Bronchial epithelial cell (primary cell): ENCODE data around the gene LRRC59. TPM values are rescaled to one million over a fixed set of nuclear protein-coding genes. Genes with fewer than 3 reads are reported as not detected.
A peak's percentile ranks its signal among the peaks of the same experiment; 100 is the strongest.
"Not testable (repeated sequence)": the region's sequence is repeated elsewhere in the genome, so short reads cannot be mapped to it uniquely, and the experiment has no call there.

Source experiments
- DNase-seq: peaks from one replicate; pipeline ENCODE4 v3.0.0-alpha.2; 2010; ENCODE audit warnings: low read depth
- FAIRE-seq: peaks from 2 replicates; lab custom pipeline; 2011; peaks lifted over from hg19 to GRCh38; lab: Jason Lieb, UNC
- H3K27me3 ChIP-seq: 2 replicates; pipeline ENCODE4 v1.5.1; 2011; ENCODE audit warnings: low read length; ENCODE audit not compliant: control insufficient read depth, insufficient read depth
- H3K36me3 ChIP-seq: 2 replicates; pipeline ENCODE4 v1.5.1; 2011; ENCODE audit warnings: low read length; ENCODE audit not compliant: control insufficient read depth, insufficient read depth
- H3K4me3 ChIP-seq: 2 replicates; pipeline ENCODE4 v1.5.1; 2011; ENCODE audit warnings: mild to moderate bottlenecking, low read depth, low read length, control low read depth
- CTCF ChIP-seq: IDR thresholded peaks from 2 replicates; pipeline ENCODE4 v1.5.1; 2011; ENCODE audit warnings: mild to moderate bottlenecking, moderate library complexity, low read length, control low read depth, inconsistent platforms; ENCODE audit not compliant: insufficient read depth, severe bottlenecking
- total RNA-seq: library from RNA; depleted of rRNA; stranded (reverse); fragments of >200 nt; gene quantifications from 2 replicates; pipeline ENCODE4 v1.2.1, GENCODE V29; 2014

The LRRC59 gene
- total RNA-seq, 1 donor from 2014 or later, result 235 TPM

GRCh38 chr17:50345432-50346312 is 51.7 kb downstream of the LRRC59 start, which contains the start of gene XYLT2:
Gene XYLT2 (plus strand): TSS chr17:50346126. CDS start chr17:50346141, 15 bp downstream.
- FAIRE-seq, result no peak
- no peak for TF ChIP-seq CTCF
- peak; percentile 49 for DNase-seq

DNA sequence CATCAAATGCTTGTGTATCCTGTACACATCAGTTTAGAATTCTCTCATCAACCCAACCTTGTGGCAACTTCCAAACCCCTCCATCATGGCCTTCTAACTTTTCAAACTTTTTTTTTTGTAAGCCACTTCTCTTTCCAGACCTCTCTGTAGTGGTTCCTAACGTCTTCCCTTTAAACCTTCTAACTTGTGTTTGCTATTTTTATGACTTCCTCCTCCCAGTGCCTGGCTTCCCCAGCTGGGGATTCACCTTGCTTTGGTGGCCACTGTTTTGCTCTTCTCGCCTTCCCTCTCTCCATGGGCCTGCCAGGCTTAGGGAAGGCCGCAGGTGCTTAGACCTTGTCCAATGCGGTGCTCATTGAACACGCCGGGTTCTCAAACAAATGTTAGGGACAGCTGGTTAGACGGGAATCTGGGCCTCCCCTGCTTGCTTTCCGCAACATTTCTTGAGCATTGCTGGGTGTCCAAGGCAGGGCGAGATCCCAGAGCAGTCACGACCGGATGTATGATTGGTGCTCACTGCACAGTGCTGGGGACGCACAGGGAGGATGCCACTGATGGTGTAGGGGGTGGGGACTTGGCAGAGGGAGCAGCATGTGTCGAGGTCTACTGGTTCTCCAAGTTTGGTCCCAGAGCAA is 52.5 kb downstream of the LRRC59 start:
- no peak overlapping the region for H3K4me3 ChIP-seq
- H3K36me3 ChIP-seq, result no peaks in the 10 kb centered on the region
- no peak for DNase-seq
- no peak for FAIRE-seq
- H3K27me3 ChIP-seq, result no peaks in the 10 kb centered on the region
- TF ChIP-seq CTCF, result no peak

More at GRCh38 chr17:50345432-50346312, 51.7 kb downstream of the LRRC59 start, which contains the start of gene XYLT2:
- Histone ChIP-seq H3K4me3 (peak within 1 kb of the TSS; percentile 81), H3K27me3 (no peaks in the 10 kb centered on the region), H3K36me3 (no peaks in the 10 kb centered on the region)

- H3K4me3 ChIP-seq, result no peak overlapping the region
- no peak for FAIRE-seq
- no peaks in the 10 kb centered on the region for H3K27me3 ChIP-seq
- no peaks in the 10 kb centered on the region for H3K36me3 ChIP-seq
- no peak for TF ChIP-seq CTCF
- no peak for DNase-seq
Observed at GRCh38 chr17:50339381-50339780, 57.9 kb downstream of the LRRC59 start.

- Histone ChIP-seq H3K4me3 (no peak overlapping the region), H3K36me3 (no peaks in the 10 kb centered on the region), H3K27me3 (no peaks in the 10 kb centered on the region)
- no peak for FAIRE-seq
- no peak for TF ChIP-seq CTCF
- DNase-seq, result no peak
Observed at GRCh38 chr17:50338645-50339044, 58.7 kb downstream of the LRRC59 start.

- DNase-seq (peak; percentile 34), FAIRE-seq (no peak)
Observed at GRCh38 chr17:50337956-50338355, 59.4 kb downstream of the LRRC59 start.

DNA sequence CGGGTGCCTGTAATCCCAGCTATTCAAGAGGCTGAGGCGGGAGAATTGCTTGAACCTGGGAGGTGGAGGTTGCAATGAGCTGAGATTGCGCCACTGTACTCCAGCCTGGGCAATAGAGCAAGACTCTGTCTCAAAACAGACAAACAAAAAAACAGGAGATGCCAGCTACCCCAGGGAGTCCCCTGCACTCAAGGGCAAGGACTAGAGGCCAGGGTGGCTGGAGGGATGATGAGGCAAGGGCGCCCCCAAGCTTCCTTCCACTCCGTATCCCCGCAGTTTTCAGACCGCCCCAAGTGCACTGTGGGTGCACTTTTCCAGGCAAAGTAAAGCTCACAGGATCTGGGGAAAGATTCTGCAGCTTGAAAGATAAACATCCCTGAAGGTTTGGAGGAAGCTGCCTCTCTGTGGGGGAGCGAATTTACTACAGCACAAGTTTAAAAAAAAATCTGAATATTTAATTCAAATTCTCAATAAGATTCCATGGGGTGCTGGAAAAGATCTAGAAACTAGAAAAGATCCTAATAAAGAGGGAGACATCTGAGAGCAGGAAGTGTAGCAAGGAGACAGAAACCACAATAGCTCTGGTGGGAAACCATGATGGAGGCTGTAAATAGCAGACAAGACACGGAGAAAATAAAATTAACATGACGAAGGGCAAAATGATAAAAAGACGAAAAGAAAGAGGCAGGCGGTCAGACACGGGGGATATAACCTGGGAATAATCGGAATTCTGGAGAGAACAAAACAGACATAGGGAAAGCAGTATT is 63.8 kb downstream of the LRRC59 start:
- not testable (repeated sequence) for DNase-seq, FAIRE-seq, H3K27me3 ChIP-seq, H3K36me3 ChIP-seq, H3K4me3 ChIP-seq

More at GRCh38 chr17:50337956-50338355, 59.4 kb downstream of the LRRC59 start:
- no peaks in the 10 kb centered on the region for H3K27me3 ChIP-seq
- no peak for TF ChIP-seq CTCF
- H3K4me3 ChIP-seq, result no peak overlapping the region
- H3K36me3 ChIP-seq, result no peaks in the 10 kb centered on the region
